Measurements from ENCODE around the gene SLC35D3. TPM values are rescaled to one million over a fixed set of nuclear protein-coding genes. Genes with fewer than 3 reads are reported as not detected.
"Not testable (repeated sequence)": the region's sequence is repeated elsewhere in the genome, so short reads cannot be mapped to it uniquely, and the experiment has no call there.

The SLC35D3 gene
- total RNA-seq, 1 experiment from 2014 or later: not detected

DNA sequence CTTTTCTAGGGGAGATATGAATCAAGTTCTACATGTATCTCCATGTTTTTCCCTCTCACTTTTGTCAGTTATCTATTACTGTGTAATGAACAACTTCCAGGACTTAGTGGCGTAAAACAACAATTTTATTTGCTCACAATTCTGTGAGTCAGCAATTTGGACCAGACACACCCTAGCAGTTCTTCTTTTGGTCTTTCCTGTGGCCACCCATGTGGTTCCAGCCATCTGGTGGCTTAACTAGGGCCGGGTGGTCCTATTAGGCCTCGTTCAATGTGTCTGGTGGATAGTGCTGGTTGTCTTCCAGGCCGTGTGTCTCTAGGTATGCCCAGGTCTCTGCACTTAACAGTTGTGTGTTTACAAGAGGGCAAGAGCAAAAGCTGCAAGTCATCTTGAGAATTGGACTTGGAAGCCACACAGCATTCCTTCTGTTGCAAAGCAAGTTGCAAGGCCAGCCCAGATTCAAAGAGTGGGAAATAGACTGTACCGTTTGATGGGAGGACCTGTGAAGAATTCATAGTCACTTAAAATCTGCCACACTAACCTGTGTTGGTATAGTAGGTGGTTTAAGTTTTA is 20.8 kb upstream of the SLC35D3 start:
- no peaks in the 10 kb centered on the region for H3K9me3 ChIP-seq (replicated peaks)
- peak in 1 of 2 experiments; percentile 19 for DNase-seq (ENCODE audit: low read depth in 1 of 2, low spot score in 2 of 2)
- no peak overlapping the region for H3K27ac ChIP-seq
- no peak overlapping the region for H3K4me3 ChIP-seq
- H3K27me3 ChIP-seq (replicated peaks): no peaks in the 10 kb centered on the region
- H3K36me3 ChIP-seq: no peaks in the 10 kb centered on the region
- H3K4me1 ChIP-seq (replicated peaks): peaks cover 10% of the 10 kb centered on the region

DNA sequence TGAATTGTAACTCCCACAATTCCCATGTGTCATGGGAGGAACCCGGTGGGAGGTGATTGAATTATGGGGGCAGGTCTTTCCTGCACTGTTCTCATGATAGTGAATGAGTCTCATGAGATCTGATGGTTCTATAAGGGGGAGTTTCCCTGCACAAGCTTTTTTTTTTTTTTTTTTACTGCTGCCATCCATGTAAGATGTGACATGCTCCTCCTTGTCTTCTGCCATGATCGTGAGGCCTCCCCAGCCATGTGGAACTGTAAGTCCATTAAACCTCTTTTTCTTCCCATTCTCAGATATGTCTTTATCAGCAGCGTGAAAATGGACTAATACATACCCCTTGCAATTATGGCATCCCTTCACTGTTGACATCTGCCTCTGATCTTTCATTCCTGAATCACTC is 17.6 kb upstream of the SLC35D3 start:
- not testable (repeated sequence) for H3K36me3 ChIP-seq

DNA sequence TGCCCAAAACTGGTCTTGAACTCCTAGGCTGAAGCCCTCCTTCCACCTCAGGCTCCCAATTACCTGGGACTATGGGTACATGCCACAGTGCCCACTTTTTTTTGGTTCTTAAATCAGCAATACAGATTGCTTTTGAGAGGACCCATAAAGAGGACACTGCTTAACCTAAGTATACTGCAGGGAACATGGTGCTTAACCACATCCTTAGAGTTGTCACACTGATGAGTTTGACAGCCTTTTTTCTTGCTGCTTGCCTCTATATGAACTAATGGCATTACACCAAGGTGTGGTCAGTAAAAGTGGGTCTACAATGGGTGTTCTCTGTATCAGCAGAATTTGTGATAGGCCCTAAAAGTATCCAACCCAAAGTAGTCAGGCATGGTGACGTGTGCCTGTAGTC is 7.2 kb upstream of the SLC35D3 start:
- no peak overlapping the region for H3K27ac ChIP-seq
- DNase-seq (ENCODE audit: low read depth in 1 of 2, low spot score in 2 of 2): no peak
- no peaks in the 10 kb centered on the region for H3K4me1 ChIP-seq (replicated peaks)
- H3K27me3 ChIP-seq (replicated peaks): peaks cover 6% of the 10 kb centered on the region
- no peaks in the 10 kb centered on the region for H3K9me3 ChIP-seq (replicated peaks)
- no peak overlapping the region for H3K4me3 ChIP-seq
- H3K36me3 ChIP-seq: no peaks in the 10 kb centered on the region

More for the DNA sequence above, 17.6 kb upstream of the SLC35D3 start:
- H3K9me3 ChIP-seq (replicated peaks); H3K4me3 ChIP-seq; H3K27ac ChIP-seq; H3K4me1 ChIP-seq (replicated peaks); DNase-seq (ENCODE audit: low read depth in 1 of 2, low spot score in 2 of 2); H3K27me3 ChIP-seq (replicated peaks): not testable (repeated sequence)

DNA sequence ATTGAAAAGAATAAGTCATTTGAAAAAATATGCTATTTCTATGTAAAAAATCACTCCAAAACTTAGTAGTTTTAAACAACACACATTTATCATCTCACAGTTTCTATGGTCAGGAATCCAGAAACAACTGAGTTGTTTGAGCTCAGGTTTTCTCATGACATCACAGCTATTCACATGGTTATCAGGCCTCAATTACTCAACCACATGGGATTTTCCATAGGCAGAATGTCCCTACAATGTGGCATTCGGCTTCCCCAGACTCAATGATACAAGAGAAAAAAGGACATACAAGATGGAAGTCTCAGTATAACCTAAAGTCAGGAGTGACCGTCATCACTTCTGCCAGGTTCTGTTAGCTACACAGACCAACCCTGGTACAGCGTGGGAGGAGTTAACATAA is 3.4 kb upstream of the SLC35D3 start:
- H3K27ac ChIP-seq: no peak overlapping the region
- H3K4me1 ChIP-seq (replicated peaks): peaks cover 18% of the 10 kb centered on the region
- H3K9me3 ChIP-seq (replicated peaks): no peaks in the 10 kb centered on the region; the same call in 1 of the 2 replicates
- no peak overlapping the region for H3K4me3 ChIP-seq
- no peaks in the 10 kb centered on the region for H3K36me3 ChIP-seq
- DNase-seq (ENCODE audit: low read depth in 1 of 2, low spot score in 2 of 2): no peak
- H3K27me3 ChIP-seq (replicated peaks): peaks cover 43% of the 10 kb centered on the region

DNA sequence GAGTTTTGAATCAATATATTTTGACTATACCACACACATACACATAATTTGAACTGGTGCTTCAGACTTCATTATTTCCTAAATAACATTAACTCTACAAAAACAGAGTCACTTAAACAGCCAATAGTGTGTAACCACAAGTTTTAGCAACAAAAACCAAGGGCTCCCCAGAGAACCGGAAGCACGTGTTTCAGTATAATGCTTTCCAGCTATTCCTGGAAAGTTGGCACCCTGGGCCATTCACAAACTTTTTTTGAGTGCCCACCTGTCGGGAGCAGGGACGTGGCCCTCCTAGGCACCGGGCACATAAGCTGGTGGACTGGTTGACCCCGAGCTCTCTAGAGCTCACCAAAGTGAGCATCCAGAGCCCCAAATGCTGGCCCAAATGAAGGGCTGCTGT is 1.9 kb upstream of the SLC35D3 start:
- no peak for DNase-seq (ENCODE audit: low read depth in 1 of 2, low spot score in 2 of 2)
- H3K4me1 ChIP-seq (replicated peaks): peaks cover 18% of the 10 kb centered on the region
- H3K27ac ChIP-seq: no peak overlapping the region
- no peaks in the 10 kb centered on the region; the same call in 1 of the 2 replicates for H3K9me3 ChIP-seq (replicated peaks)
- H3K4me3 ChIP-seq: no peak overlapping the region
- peaks cover 47% of the 10 kb centered on the region for H3K27me3 ChIP-seq (replicated peaks)
- no peaks in the 10 kb centered on the region for H3K36me3 ChIP-seq

DNA sequence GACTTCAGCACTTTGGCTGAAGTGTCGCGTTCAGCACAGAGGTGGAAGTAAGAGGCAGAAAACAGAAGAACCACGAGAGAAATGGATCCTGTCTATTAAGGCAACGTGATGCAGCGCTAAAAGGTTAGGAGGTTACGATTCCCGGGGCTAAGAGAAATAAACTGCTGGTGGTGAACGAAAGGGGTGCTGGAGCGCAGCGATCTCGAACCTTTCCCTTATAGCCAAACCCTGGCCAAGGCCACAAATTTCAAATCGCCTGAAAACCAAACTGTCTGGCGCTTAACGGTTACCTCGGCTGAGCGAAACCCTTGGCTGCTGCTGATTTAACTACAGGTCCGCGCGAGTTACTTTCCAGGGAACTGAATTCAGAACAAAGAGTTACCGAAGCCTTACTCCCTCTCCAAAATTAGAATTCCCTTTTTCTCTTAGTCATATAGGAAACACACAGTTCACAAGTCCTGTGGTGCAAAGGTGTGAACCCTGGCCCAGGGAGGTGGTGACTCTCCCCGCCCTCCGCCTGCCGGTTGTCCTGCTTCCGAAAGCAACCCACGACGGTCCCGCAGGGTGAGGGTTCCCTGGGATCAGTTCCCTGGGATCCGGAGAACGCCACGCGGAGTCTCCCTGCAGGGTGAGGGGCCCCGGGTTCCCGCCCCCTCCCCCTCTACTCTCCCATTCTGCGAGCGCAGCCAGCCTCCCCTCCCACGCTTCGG is 1.3 kb upstream of the SLC35D3 start:
- no peak for DNase-seq (ENCODE audit: low read depth in 1 of 2, low spot score in 2 of 2)
- peaks cover 18% of the 10 kb centered on the region for H3K4me1 ChIP-seq (replicated peaks)
- no peak overlapping the region for H3K27ac ChIP-seq
- H3K27me3 ChIP-seq (replicated peaks): peaks cover 47% of the 10 kb centered on the region
- H3K36me3 ChIP-seq: no peaks in the 10 kb centered on the region
- no peaks in the 10 kb centered on the region; the same call in 1 of the 2 replicates for H3K9me3 ChIP-seq (replicated peaks)
- peak overlapping the region; percentile 38 for H3K4me3 ChIP-seq

DNA sequence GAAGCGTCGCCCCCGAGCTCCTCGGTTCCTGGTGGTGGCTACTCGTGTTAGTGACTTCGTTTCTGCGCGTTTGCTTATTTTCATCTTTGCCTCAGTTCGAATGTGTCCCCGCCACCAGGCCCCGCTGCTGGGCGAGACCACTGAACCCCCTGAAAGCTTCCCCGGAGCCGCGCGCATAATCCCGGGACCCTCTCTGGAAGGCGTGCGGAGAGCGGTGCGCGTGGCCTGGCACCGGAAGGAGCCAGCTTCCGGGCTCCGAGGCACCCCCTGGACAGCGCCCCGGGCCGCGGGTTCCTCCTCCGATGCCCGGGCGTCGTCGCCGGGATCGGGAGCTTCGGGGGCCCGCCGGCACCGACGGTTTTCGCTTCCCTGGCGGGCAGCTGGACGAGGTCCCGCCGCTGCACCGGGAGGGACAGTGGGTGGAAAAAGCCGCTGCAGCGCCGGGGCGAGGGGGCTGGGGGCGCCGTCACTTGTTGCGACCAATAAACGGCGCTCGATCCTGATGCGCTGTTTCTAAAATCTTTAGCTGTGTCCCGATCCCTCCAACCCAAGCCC is 643 bp upstream of the SLC35D3 start:
- Histone ChIP-seq H3K36me3 (no peaks in the 10 kb centered on the region), H3K27me3 (replicated peaks) (peaks cover 47% of the 10 kb centered on the region), H3K27ac (no peak overlapping the region), H3K4me3 (peak overlapping the region; percentile 38), H3K4me1 (replicated peaks) (peaks cover 18% of the 10 kb centered on the region), H3K9me3 (replicated peaks) (no peaks in the 10 kb centered on the region; the same call in 1 of the 2 replicates)
- DNase-seq (ENCODE audit: low read depth in 1 of 2, low spot score in 2 of 2): peak in 1 of 2 experiments; percentile 19

DNA sequence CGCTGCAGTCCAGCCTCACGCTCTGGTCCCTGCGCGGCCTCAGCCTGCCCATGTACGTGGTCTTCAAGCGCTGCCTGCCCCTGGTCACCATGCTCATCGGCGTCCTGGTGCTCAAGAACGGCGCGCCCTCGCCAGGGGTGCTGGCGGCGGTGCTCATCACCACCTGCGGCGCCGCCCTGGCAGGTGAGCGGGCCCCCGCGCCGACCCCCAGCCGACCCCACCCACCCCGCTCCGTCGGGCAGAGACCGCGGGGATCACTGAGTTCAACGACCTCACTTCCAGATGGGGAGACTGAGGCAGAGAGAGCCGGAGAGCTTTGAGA is 545 bp downstream of the SLC35D3 start:
- H3K36me3 ChIP-seq: no peaks in the 10 kb centered on the region
- no peak for DNase-seq (ENCODE audit: low read depth in 1 of 2, low spot score in 2 of 2)
- H3K4me3 ChIP-seq: peak overlapping the region; percentile 38
- no peaks in the 10 kb centered on the region; the same call in 1 of the 2 replicates for H3K9me3 ChIP-seq (replicated peaks)
- peaks cover 18% of the 10 kb centered on the region for H3K4me1 ChIP-seq (replicated peaks)
- H3K27me3 ChIP-seq (replicated peaks): peaks cover 47% of the 10 kb centered on the region
- H3K27ac ChIP-seq: no peak overlapping the region

DNA sequence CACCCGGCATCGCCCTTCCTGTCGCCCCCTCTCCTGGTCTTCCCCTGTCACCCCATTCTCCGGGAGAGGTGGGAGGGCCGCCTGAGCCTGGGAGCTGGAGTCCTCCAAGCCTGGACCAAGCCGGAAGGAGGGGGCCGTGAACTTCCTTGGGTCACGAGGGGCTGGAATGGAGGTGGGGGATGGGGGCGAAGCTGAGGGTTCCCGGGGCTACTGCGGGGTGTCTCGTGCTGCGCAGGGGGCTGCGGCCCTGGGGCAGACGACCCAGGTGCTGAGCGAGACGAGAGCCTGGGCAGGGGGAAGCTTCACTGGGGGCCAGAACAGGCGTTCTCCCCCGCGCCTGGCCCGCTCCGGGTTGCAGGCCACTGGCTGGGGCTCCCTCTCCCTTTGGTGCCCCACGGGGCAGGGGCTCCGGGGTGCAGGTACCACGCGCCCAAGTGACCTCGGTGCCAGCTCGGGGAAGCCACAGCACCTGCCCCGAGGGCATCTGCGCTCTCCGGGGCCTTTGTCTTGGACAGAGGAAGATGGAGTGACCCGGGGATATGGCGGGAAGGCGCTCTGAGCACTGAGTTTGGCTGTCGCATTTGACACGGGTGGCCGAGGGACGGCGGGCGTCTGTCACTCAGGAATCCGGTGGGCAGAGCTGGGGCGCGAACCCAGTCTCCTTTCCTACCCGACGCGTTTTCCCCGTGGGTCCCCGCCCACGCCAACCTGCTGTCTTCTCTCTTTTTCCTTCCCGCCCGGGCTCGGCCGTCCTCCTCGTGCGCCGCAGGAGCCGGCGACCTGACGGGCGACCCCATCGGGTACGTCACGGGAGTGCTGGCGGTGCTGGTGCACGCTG is 1.2 kb downstream of the SLC35D3 start:
- H3K9me3 ChIP-seq (replicated peaks): no peaks in the 10 kb centered on the region; the same call in 1 of the 2 replicates
- no peak overlapping the region for H3K27ac ChIP-seq
- H3K27me3 ChIP-seq (replicated peaks): peaks cover 47% of the 10 kb centered on the region
- no peak overlapping the region for H3K4me3 ChIP-seq
- peaks cover 18% of the 10 kb centered on the region for H3K4me1 ChIP-seq (replicated peaks)
- peak in 1 of 2 experiments; percentile 41 for DNase-seq (ENCODE audit: low read depth in 1 of 2, low spot score in 2 of 2)
- no peaks in the 10 kb centered on the region for H3K36me3 ChIP-seq

DNA sequence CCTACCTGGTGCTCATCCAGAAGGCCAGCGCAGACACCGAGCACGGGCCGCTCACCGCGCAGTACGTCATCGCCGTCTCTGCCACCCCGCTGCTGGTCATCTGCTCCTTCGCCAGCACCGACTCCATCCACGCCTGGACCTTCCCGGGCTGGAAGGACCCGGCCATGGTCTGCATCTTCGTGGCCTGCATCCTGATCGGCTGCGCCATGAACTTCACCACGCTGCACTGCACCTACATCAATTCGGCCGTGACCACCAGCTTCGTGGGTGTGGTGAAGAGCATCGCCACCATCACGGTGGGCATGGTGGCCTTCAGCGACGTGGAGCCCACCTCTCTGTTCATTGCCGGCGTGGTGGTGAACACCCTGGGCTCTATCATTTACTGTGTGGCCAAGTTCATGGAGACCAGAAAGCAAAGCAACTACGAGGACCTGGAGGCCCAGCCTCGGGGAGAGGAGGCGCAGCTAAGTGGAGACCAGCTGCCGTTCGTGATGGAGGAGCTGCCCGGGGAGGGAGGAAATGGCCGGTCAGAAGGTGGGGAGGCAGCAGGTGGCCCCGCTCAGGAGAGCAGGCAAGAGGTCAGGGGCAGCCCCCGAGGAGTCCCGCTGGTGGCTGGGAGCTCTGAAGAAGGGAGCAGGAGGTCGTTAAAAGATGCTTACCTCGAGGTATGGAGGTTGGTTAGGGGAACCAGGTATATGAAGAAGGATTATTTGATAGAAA is 2.0 kb downstream of the SLC35D3 start:
- H3K9me3 ChIP-seq (replicated peaks): no peaks in the 10 kb centered on the region; the same call in 1 of the 2 replicates
- no peak overlapping the region for H3K4me3 ChIP-seq
- peaks cover 47% of the 10 kb centered on the region for H3K27me3 ChIP-seq (replicated peaks)
- H3K36me3 ChIP-seq: no peaks in the 10 kb centered on the region
- H3K4me1 ChIP-seq (replicated peaks): peaks cover 18% of the 10 kb centered on the region
- no peak for DNase-seq (ENCODE audit: low read depth in 1 of 2, low spot score in 2 of 2)
- H3K27ac ChIP-seq: no peak overlapping the region

DNA sequence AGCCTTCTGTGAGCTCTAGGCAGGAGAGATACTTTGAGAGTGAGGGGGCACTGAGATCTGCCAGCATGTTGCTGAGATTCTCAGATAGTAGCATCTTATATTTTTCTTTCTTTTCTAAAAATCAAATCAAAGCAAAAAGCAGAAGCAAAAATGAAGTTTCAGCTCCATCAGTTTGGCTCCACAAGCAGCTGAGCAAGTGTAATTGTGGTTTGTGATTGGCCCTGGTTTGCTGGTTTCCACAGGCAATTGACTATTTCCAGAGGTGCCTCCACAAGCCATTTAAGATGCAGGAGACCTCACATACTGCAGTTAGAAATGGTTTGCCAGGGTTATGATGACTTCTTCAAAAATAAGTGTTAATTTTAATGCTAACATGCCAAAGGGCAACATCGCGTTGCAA is 4.3 kb downstream of the SLC35D3 start:
- no peak for DNase-seq (ENCODE audit: low read depth in 1 of 2, low spot score in 2 of 2)
- Histone ChIP-seq H3K27ac (no peak overlapping the region), H3K27me3 (replicated peaks) (peaks cover 27% of the 10 kb centered on the region), H3K4me1 (replicated peaks) (peaks cover 12% of the 10 kb centered on the region), H3K9me3 (replicated peaks) (no peaks in the 10 kb centered on the region; the same call in 1 of the 2 replicates), H3K4me3 (no peak overlapping the region), H3K36me3 (no peaks in the 10 kb centered on the region)

DNA sequence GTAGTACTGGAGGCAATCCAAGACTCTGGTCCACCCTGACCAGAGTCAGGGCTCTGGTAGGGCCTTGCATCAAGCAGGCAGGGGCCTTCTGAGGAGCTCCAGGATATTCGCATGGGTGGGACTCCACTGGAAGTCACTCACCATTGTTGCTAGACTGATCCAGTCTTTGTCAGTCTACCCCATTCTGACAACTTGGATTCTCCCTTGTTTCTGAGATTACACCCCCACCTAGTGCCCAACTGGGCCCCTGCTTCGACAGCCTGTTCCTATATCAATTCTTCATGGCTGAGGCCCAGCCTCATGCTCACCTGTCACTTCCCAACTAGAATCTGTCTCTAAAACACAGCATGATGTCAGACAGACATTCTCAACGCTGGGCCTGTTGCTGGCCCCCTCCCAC is 5.2 kb downstream of the SLC35D3 start:
- Histone ChIP-seq H3K27me3 (replicated peaks) (peaks cover 18% of the 10 kb centered on the region), H3K9me3 (replicated peaks) (no peaks in the 10 kb centered on the region), H3K4me1 (replicated peaks) (peaks cover 3% of the 10 kb centered on the region), H3K36me3 (no peaks in the 10 kb centered on the region), H3K4me3 (no peak overlapping the region), H3K27ac (no peak overlapping the region)
- no peak for DNase-seq (ENCODE audit: low read depth in 1 of 2, low spot score in 2 of 2)

DNA sequence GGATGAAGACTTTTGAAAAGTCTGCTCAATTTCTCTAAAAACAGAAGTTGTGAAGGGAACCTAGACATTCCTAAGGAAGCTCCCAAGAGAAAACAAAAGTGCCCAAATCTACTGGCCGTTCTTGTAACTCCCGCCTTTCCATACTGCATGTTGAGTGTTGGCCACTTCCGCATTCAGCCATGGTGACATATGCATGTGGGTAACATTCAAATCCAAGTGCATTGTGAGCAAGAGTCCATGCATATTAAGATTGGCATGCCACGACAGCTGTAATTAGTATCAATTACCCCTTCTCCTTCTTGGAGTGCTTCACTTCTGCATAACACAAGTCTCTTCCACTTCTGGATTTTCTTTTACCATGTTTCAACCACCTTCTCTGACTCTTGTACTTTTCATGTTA is 8.4 kb downstream of the SLC35D3 start:
- Histone ChIP-seq H3K9me3 (replicated peaks) (no peaks in the 10 kb centered on the region), H3K4me3 (no peak overlapping the region), H3K36me3 (no peaks in the 10 kb centered on the region), H3K27ac (no peak overlapping the region), H3K4me1 (replicated peaks) (no peaks in the 10 kb centered on the region), H3K27me3 (replicated peaks) (no peaks in the 10 kb centered on the region)
- DNase-seq (ENCODE audit: low read depth in 1 of 2, low spot score in 2 of 2): no peak

Measured in SJSA1 (cell line).